Gastroesophageal sphincter (tissue), 3 donors: Measurements from ENCODE around the gene SLC29A3.

Experiments used
- CTCF ChIP-seq, 4 experiments: fragments of 200-600 bp in 2 of 4; fragments of 450-650 bp in 2 of 4; sonication (generic) in 1 of 4; IDR thresholded peaks; one replicate each; pipeline ENCODE4 v1.5.1; 2017 to 2019; ENCODE audit warnings: antibody characterized with exemption in 4 of 4, mild to moderate bottlenecking in 2 of 4, moderate library complexity in 2 of 4
- POLR2AphosphoS5 ChIP-seq: sonication (generic); formaldehyde crosslinking; IDR thresholded peaks from one replicate; pipeline ENCODE4 v1.6.1; 2017; ENCODE audit warnings: antibody characterized with exemption

- no peak for TF ChIP-seq POLR2AphosphoS5
- TF ChIP-seq CTCF (IDR thresholded peaks at IDR 0.05) = no peak
These were observed 82.0 kb downstream of the SLC29A3 start for GRCh38 chr10:71401056-71401455.
